GM06990 (cell line): Measurements from ENCODE around the gene TECTB.

Experiments
- DNase-seq: peaks from one replicate; pipeline ENCODE4 v3.0.0-alpha.2; 2011; ENCODE audit not compliant: insufficient read length; ENCODE audit errors: extremely low read depth
- H3K27me3 ChIP-seq: replicated peaks from 2 replicates; pipeline ENCODE4 v1.6.0; 2011; ENCODE audit warnings: low read length; ENCODE audit not compliant: control insufficient read depth, insufficient read depth
- H3K36me3 ChIP-seq: 2 replicates; pipeline ENCODE4 v1.5.1; 2011; ENCODE audit warnings: low read length; ENCODE audit not compliant: control insufficient read depth, insufficient read depth
- H3K4me3 ChIP-seq: replicated peaks from 2 replicates; pipeline ENCODE4 v1.5.1; 2011; ENCODE audit warnings: low read depth, mild to moderate bottlenecking, control low read depth, low read length
- TF ChIP-seq, protein P1 (sequence below): IDR thresholded peaks from 2 replicates; pipeline ENCODE4 v1.5.1; 2011; ENCODE audit warnings: low read length, control low read depth, mild to moderate bottlenecking, inconsistent platforms; ENCODE audit not compliant: insufficient read depth, poor library complexity, severe bottlenecking

The TECTB gene

DNA sequence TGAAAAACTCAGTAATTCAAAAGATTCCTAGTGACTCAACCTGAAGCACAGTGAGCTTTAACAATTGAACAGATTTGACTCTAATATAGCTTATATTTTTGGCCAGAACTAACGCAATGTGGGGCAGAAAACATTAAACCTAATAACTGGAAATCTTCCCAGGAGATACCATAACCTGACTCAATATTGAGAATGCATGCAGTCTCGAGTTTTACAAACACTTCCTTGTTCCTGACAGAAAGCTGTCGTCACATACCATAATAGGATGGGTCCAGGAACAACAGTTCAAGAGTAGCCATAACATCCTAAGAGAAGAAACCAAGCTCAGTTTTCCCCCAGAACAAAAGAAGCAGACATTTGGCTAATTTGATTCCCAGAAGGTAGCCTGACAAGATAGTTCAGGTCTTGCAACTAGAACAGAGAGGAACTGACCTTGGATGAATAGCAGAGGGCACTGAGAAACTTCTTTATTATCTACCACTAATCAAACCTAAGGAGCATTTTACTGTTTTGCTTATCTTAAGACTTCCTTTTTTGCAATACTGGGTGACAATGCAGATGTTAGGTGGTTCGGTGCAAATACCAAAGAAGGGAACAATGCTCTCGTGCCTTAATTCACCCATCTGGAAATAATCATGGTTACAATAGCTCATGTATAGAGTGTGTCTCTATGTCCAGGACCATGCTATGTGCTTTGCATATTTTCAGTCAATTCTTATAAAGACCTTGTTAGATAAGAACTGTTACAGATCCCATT is 52.1 kb downstream of the TECTB start:
- no peak overlapping the region for H3K4me3 ChIP-seq
- no peaks in the 10 kb centered on the region for H3K36me3 ChIP-seq
- DNase-seq = no peak
- TF ChIP-seq, protein P1, sequence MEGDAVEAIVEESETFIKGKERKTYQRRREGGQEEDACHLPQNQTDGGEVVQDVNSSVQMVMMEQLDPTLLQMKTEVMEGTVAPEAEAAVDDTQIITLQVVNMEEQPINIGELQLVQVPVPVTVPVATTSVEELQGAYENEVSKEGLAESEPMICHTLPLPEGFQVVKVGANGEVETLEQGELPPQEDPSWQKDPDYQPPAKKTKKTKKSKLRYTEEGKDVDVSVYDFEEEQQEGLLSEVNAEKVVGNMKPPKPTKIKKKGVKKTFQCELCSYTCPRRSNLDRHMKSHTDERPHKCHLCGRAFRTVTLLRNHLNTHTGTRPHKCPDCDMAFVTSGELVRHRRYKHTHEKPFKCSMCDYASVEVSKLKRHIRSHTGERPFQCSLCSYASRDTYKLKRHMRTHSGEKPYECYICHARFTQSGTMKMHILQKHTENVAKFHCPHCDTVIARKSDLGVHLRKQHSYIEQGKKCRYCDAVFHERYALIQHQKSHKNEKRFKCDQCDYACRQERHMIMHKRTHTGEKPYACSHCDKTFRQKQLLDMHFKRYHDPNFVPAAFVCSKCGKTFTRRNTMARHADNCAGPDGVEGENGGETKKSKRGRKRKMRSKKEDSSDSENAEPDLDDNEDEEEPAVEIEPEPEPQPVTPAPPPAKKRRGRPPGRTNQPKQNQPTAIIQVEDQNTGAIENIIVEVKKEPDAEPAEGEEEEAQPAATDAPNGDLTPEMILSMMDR = no peak
- H3K27me3 ChIP-seq = no peaks in the 10 kb centered on the region; the same call in none of the 2 replicates

DNA sequence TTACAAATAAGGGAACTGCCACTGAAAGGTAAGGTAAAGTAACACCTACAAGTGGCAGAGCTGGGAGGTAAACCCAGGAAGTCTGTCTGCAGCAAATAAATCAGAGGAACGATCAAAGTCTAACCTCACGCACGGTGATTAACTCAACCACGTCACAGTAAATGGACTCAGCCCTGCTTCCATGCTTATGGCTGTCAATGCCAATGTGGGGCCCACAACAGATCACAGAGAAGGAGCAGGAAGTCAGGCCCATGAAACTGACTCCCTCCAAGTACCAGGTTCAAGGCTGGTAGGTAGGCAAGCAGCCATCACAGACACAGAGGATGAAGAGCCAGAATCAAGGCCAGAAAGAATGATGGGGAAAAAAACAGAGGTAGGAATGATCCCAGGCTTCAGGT is 52.7 kb downstream of the TECTB start:
- Histone ChIP-seq H3K4me3 (no peak overlapping the region), H3K36me3 (no peaks in the 10 kb centered on the region), H3K27me3 (no peaks in the 10 kb centered on the region; the same call in none of the 2 replicates)
- TF ChIP-seq, protein P1 = no peak
- DNase-seq = no peak

DNA sequence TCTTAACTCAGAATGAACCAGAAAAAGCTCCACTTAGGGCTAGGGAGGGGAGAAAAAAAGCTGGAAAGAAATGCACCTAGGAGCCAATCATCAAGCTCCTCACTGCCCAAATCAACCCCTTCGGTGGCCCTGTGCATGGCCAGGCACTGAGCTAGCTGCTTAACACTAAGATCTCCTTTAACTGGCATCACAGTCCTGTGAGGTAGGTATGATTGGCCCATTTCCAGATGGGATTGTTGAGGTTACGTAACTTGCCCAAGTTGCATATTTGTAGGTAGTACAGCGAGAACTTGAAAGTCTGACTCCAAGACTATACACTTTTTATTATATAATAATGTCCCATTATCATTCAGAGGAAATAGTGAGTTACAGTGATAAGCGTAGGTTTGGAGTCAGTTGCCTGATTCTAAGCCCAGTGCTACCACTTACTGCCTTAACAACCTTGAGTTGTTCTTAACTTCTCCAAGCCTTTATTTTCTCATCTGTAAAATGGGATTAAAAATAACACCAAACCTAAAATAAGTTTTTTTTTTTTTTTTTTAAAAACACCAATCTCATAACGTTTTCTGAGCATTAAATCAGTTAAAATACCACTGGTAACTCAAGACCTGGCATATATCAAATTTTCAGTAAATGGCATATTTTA is 53.5 kb downstream of the TECTB start:
- no peaks in the 10 kb centered on the region for H3K36me3 ChIP-seq
- no peak for DNase-seq
- TF ChIP-seq, protein P1 = no peak
- no peak overlapping the region for H3K4me3 ChIP-seq
- H3K27me3 ChIP-seq = no peaks in the 10 kb centered on the region; the same call in none of the 2 replicates

DNA sequence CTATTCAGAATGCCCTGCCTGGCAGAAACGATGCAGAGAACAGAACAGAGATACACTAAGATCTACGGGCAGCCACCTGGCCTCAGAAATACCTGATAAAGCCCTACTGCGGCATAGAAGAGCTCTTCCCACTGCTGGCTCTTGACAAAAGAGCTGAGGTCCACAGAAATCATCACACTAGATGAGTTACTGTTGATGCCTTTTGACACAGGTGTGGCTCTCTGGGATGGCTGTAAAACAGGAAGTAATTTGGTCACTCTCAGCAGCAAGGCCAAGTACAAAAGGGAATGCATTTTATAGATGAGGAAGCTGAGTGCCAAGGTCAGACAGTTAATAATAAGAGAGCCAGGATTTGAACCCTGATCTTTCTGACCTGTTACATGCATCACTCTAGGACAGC is 55.8 kb downstream of the TECTB start:
- no peaks in the 10 kb centered on the region for H3K36me3 ChIP-seq
- no peaks in the 10 kb centered on the region; the same call in none of the 2 replicates for H3K27me3 ChIP-seq
- TF ChIP-seq, protein P1 = no peak
- no peak for DNase-seq
- H3K4me3 ChIP-seq = no peak overlapping the region

DNA sequence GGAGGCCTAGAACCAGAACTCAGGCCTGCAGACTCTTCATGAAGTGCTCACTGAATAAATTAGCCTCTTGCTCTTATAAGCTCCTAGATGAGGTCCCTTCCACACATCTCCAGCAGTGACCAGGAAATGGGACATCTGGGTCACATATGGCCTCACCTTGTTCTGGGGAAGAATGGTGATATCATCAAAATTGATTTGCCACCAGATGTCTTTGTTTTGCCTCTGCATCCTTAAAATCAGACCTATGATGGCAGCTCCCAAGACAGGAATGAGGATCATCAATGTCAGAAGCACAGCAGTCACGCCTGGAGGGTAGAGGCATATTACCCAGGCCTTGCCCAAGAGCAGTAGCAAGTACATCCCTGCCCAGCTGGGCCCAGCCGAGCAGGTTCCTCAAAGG is 57.4 kb downstream of the TECTB start:
- TF ChIP-seq, protein P1 = no peak

More for the DNA sequence above, 57.4 kb downstream of the TECTB start:
- DNase-seq = no peak
- H3K36me3 ChIP-seq = no peaks in the 10 kb centered on the region
- H3K27me3 ChIP-seq = no peaks in the 10 kb centered on the region; the same call in none of the 2 replicates
- no peak overlapping the region for H3K4me3 ChIP-seq
